Measurements from ENCODE around the gene CDH23. TPM values are rescaled to one million over a fixed set of nuclear protein-coding genes. Genes with fewer than 3 reads are reported as not detected.

The CDH23 gene
- total and polyA plus RNA-seq, 9 of the 15 experiments (the other 6 are each of a cell fraction or from before 2014, with no cell fraction given): 0.18 to 1.2 (median 0.47) TPM

- H3K9ac ChIP-seq (ENCODE audit: insufficient read depth in 1 of 2, low read depth in 2 of 2, low read length in 2 of 2): peak overlapping the region in 1 of 2 experiments; percentile 78; a peak in 1 of 4 replicates
- no peak overlapping the region for H3K4me3 ChIP-seq
- no TSS peak for BruUV-seq (replicated peaks)
- no peaks in the 10 kb centered on the region for H4K20me1 ChIP-seq (replicated peaks; ENCODE audit: control insufficient read depth, insufficient read depth, low read length)
- TF ChIP-seq RAD21 (CRISPR knock-in tag; conservative IDR thresholded peaks at IDR 0.05 in 1 of 2, IDR thresholded peaks at IDR 0.05 in 1 of 2) (no peak), KDM1A (IDR thresholded peaks at IDR 0.05) (peak in 1 of 2 experiments; percentile 44; a peak in 1 of 4 replicates), BCOR (IDR thresholded peaks at IDR 0.05) (peak; percentile 82; the same call in 1 of the 2 replicates), HDAC2 (IDR thresholded peaks at IDR 0.05) (peak; percentile 8; the same call in 1 of the 2 replicates), TCFL5 (CRISPR knock-in tag; conservative IDR thresholded peaks at IDR 0.05) (no peak), ZFP36 (IDR thresholded peaks at IDR 0.05; ENCODE audit: low read depth, low read length, partially characterized antibody) (peak; percentile 61), RBM25 (IDR thresholded peaks at IDR 0.05; ENCODE audit: low read depth, low read length, severe bottlenecking) (peak; percentile 85), MLLT1 (IDR thresholded peaks at IDR 0.05) (no peak), ZSCAN29 (IDR thresholded peaks at IDR 0.05) (no peak)
- intact Hi-C loops (cut with micrococcal nuclease) (loop anchor here (5.0 kb wide), 1 partner anchor 33 kb away; no protein-coding TSS in a partner anchor), in situ Hi-C loops (cut with MboI) (no loop called here)
- DNase-seq (ENCODE audit: extremely low read depth in 1 of 4, low spot score in 3 of 4): no peak
- H3K4me1 ChIP-seq (replicated peaks in 1 of 2; ENCODE audit: control insufficient read depth in 2 of 2, insufficient read depth in 2 of 2, low read length in 2 of 2): peaks cover 16 to 33% of the 10 kb centered on the region in 2 experiments
- H3K4me2 ChIP-seq (ENCODE audit: insufficient read depth, low read length): peak overlapping the region; percentile 54; the same call in 1 of the 2 replicates
- 70% methylated on average over 4 of the region's 4 CpGs for WGBS (ENCODE audit: insufficient coverage, low coverage, missing lambda C conversion rate)
- no peaks in the 10 kb centered on the region for H3K9me1 ChIP-seq (ENCODE audit: control insufficient read depth, insufficient read depth, low read length)
- no peaks in the 10 kb centered on the region for H3K79me2 ChIP-seq (ENCODE audit: control insufficient read depth, insufficient read depth, low read length)
- H3K36me3 ChIP-seq (ENCODE audit: control insufficient read depth, insufficient read depth, low read length): no peaks in the 10 kb centered on the region
- CTCF ChIA-PET (ENCODE audit: low intra/inter-chr PET ratio): no interaction called here
- ATAC-seq: no peak
- POLR2A ChIA-PET: interaction anchor here (0.6 to 2.1 kb wide), 10 partner anchors 9 to 255 kb away, joined by 3 to 11 read pairs (median 4); no protein-coding TSS in a partner anchor
- H3K27ac ChIP-seq (ENCODE audit: extremely low read depth, low read depth, low read length): peak overlapping the region; percentile 61; the same call in 2 of the 3 replicates
- no peak for FAIRE-seq
- no peaks in the 10 kb centered on the region for H3K27me3 ChIP-seq (ENCODE audit: control insufficient read depth in 2 of 2, insufficient read depth in 2 of 2, low read length in 2 of 2)
- no peaks in the 10 kb centered on the region for H3K9me3 ChIP-seq (replicated peaks; ENCODE audit: control insufficient read depth, insufficient read depth, low read depth, low read length)
- peak overlapping the region; percentile 95; the same call in 1 of the 2 replicates for H2AFZ ChIP-seq (ENCODE audit: low read depth, low read length)
These were observed 217.2 kb downstream of the CDH23 start for GRCh38 chr10:71613877-71614276.
